SK-N-SH treated with all-trans-retinoic acid at 6 μM for 48 hours (cell line): Measurements from ENCODE around the gene POFUT1.
"Not testable (repeated sequence)": the region's sequence is repeated elsewhere in the genome, so short reads cannot be mapped to it uniquely, and the experiment has no call there.

Source experiments
- ATAC-seq: fragments of 200-7000 bp; cut with Tn5 transposase; 3 replicates; pipeline ENCODE4 v1.9.1; 2020; ENCODE audit warnings: mild to moderate bottlenecking, moderate library complexity
- ARNTL ChIP-seq: fragments of 450-650 bp; formaldehyde crosslinking; IDR thresholded peaks from 2 replicates; pipeline ENCODE4 v1.5.0; 2020; ENCODE audit warnings: low read depth, mild to moderate bottlenecking, moderate library complexity, borderline replicate concordance
- BACH2 ChIP-seq: fragments of 250-450 bp; sonication (Bioruptor Pico); IDR thresholded peaks from 2 replicates; pipeline ENCODE4 v1.9.0; 2021; ENCODE audit warnings: mild to moderate bottlenecking, borderline replicate concordance
- CSDC2 ChIP-seq: fragments of 250-450 bp; sonication (Bioruptor Pico); IDR thresholded peaks from 2 replicates; pipeline ENCODE4 v1.5.0; 2020; ENCODE audit warnings: mild to moderate bottlenecking, moderate library complexity
- ESRRG ChIP-seq: fragments of 250-450 bp; sonication (Bioruptor Pico); IDR thresholded peaks from 2 replicates; pipeline ENCODE4 v1.6.1; 2021; ENCODE audit warnings: mild to moderate bottlenecking
- GLIS3 ChIP-seq: fragments of 250-450 bp; sonication (Bioruptor Pico); IDR thresholded peaks from 2 replicates; pipeline ENCODE4 v1.5.0; 2020; ENCODE audit warnings: mild to moderate bottlenecking, moderate library complexity
- ISL1 ChIP-seq: fragments of 250-450 bp; sonication (Bioruptor Pico); IDR thresholded peaks from 2 replicates; pipeline ENCODE4 v2.1.2; 2022; ENCODE audit warnings: mild to moderate bottlenecking, moderate library complexity
- OSR1 ChIP-seq: fragments of 250-450 bp; sonication (Bioruptor Pico); IDR thresholded peaks from 2 replicates; pipeline ENCODE4 v1.8.0; 2022; ENCODE audit warnings: moderate library complexity, mild to moderate bottlenecking, inconsistent platforms
- RARB ChIP-seq: fragments of 250-450 bp; sonication (Bioruptor Pico); IDR thresholded peaks from 2 replicates; pipeline ENCODE4 v1.8.0; 2021; ENCODE audit warnings: mild to moderate bottlenecking, moderate library complexity
- SNAI2 ChIP-seq: fragments of 250-450 bp; sonication (Bioruptor Pico); IDR thresholded peaks from 2 replicates; pipeline ENCODE4 v1.5.0; 2020; ENCODE audit warnings: mild to moderate bottlenecking, moderate library complexity
- TCF4 ChIP-seq: fragments of 250-450 bp; sonication (Bioruptor Pico); IDR thresholded peaks from 2 replicates; pipeline ENCODE4 v1.8.0; 2021; ENCODE audit warnings: mild to moderate bottlenecking, moderate library complexity, borderline replicate concordance
- TOX ChIP-seq: fragments of 250-450 bp; sonication (Bioruptor Pico); IDR thresholded peaks from 2 replicates; pipeline ENCODE4 v1.8.0; 2021; ENCODE audit warnings: mild to moderate bottlenecking, moderate library complexity, borderline replicate concordance
- ZC3H10 ChIP-seq: fragments of 250-450 bp; sonication (Bioruptor Pico); IDR thresholded peaks from 2 replicates; pipeline ENCODE4 v1.5.1; 2021; ENCODE audit warnings: mild to moderate bottlenecking, moderate library complexity
- ZFP30 ChIP-seq: fragments of 450-650 bp; formaldehyde crosslinking; IDR thresholded peaks from 2 replicates; pipeline ENCODE4 v1.5.0; 2022; ENCODE audit warnings: mild to moderate bottlenecking, moderate library complexity
- ZNF565 ChIP-seq: fragments of 450-650 bp; formaldehyde crosslinking; conservative IDR thresholded peaks from 2 replicates; pipeline ENCODE4 v1.5.0; 2020; ENCODE audit warnings: low read depth, mild to moderate bottlenecking, moderate library complexity
- ZNF70 ChIP-seq: fragments of 450-650 bp; formaldehyde crosslinking; IDR thresholded peaks from 2 replicates; pipeline ENCODE4 v1.5.0; 2020; ENCODE audit warnings: mild to moderate bottlenecking, moderate library complexity
- TF ChIP-seq, protein P1 (sequence below): fragments of 250-450 bp; sonication (Bioruptor Pico); IDR thresholded peaks from 2 replicates; pipeline ENCODE4 v1.8.0; 2021; ENCODE audit warnings: low read depth, mild to moderate bottlenecking, moderate library complexity, borderline replicate concordance
- TF ChIP-seq, protein P2 (sequence below): fragments of 250-450 bp; sonication (Bioruptor Pico); IDR thresholded peaks from 2 replicates; pipeline ENCODE4 v1.5.1; 2020; ENCODE audit warnings: low read depth, mild to moderate bottlenecking, moderate library complexity
- TF ChIP-seq, protein P3 (sequence below): fragments of 250-450 bp; sonication (Bioruptor Pico); IDR thresholded peaks from 2 replicates; pipeline ENCODE4 v1.5.1; 2021; ENCODE audit warnings: mild to moderate bottlenecking, moderate library complexity
- TF ChIP-seq, protein P4 (sequence below): fragments of 250-450 bp; sonication (Bioruptor Pico); IDR thresholded peaks from 2 replicates; pipeline ENCODE4 v1.5.0; 2020; ENCODE audit warnings: mild to moderate bottlenecking, moderate library complexity

The POFUT1 gene

DNA sequence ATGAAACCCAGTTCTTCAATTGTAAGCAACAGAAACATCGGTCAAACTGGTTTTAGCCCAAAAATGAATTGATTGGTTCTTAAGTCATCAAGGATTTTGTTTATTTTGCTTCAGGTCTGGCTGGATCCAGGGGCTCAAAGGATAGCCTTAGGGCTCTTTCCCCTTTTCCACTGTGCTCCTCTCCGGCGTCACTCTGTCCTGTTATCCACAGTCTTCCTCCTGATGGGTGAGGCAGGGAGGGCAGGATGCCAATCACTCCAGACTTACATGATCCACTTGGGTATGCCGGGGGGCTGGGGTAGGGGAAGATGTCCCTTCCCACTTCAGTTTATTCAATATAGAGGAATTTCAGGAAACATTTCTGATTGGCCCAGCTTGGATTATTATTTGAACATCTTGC, 40.1 kb upstream of the POFUT1 start:
- no peak for ATAC-seq
- TF ChIP-seq TCF4 (CRISPR knock-in tag), result no peak
- TF ChIP-seq BACH2 (CRISPR knock-in tag), result no peak
- no peak for TF ChIP-seq TOX
- TF ChIP-seq ZFP30 (CRISPR knock-in tag), result no peak
- no peak for TF ChIP-seq ZNF70 (CRISPR knock-in tag)
- TF ChIP-seq GLIS3 (CRISPR knock-in tag), result no peak
- TF ChIP-seq, protein P1, sequence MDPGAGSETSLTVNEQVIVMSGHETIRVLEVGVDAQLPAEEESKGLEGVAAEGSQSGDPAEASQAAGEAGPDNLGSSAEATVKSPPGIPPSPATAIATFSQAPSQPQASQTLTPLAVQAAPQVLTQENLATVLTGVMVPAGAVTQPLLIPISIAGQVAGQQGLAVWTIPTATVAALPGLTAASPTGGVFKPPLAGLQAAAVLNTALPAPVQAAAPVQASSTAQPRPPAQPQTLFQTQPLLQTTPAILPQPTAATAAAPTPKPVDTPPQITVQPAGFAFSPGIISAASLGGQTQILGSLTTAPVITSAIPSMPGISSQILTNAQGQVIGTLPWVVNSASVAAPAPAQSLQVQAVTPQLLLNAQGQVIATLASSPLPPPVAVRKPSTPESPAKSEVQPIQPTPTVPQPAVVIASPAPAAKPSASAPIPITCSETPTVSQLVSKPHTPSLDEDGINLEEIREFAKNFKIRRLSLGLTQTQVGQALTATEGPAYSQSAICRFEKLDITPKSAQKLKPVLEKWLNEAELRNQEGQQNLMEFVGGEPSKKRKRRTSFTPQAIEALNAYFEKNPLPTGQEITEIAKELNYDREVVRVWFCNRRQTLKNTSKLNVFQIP (CRISPR knock-in tag), result no peak
- no peak for TF ChIP-seq ZC3H10 (CRISPR knock-in tag)
- no peak for TF ChIP-seq ZNF565 (CRISPR knock-in tag)
- TF ChIP-seq, protein P2, sequence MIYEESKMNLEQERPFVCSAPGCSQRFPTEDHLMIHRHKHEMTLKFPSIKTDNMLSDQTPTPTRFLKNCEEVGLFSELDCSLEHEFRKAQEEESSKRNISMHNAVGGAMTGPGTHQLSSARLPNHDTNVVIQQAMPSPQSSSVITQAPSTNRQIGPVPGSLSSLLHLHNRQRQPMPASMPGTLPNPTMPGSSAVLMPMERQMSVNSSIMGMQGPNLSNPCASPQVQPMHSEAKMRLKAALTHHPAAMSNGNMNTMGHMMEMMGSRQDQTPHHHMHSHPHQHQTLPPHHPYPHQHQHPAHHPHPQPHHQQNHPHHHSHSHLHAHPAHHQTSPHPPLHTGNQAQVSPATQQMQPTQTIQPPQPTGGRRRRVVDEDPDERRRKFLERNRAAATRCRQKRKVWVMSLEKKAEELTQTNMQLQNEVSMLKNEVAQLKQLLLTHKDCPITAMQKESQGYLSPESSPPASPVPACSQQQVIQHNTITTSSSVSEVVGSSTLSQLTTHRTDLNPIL (CRISPR knock-in tag), result no peak
- no peak for TF ChIP-seq ARNTL (CRISPR knock-in tag)

DNA sequence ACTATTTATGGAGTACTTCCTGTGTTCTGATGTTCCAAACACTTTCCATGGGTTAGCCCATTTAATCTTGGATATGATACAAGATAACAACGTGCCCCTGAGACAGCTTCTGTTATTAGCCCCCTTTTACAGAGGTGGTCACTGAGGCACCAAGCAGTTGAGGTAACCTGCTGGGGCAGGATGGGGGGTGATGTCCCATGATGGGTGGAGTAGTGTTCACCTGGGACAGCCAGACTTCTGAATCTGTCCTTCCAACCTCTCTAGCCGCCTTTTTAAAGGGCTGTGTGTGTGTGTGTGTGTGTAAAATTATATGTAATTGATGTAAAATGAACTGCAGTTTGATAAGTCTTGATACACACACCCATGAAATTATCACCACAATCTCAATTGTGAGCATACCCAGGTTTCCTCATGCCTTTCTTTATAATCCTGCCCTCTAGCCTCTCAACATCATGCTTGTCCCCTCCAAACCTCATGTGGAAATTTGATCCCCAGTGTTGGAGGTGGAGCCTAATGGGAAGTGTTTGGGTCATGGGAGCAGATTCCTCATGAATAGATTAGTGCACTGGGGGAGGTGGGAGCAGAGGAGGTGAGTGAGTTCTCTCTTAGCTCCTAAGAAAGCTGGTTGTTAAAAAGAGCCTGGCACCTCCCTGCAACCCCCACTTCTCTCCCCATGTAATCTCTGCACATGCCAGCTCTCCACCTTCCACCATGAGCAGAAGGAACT, 39.3 kb upstream of the POFUT1 start:
- ATAC-seq, result peak; percentile 62
- no peak for TF ChIP-seq ESRRG

DNA sequence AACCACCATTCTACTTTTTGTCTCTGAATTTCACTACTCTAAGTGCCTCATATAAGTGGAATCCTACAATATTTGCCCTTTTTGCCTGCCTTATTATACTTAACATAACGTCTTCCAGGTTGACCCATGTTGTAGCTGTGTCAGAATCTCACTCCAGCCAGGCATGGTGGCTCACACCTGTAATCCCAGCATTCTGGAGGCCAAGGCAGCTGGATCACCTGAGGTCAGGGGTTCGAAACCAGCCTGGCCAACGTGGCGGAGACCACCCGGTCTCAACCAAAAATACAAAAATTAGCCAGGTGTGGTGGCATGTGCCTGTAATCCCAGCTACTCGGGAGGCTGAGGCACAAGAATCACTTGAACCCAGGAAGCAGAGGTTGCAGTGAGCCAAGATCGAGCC, 30.0 kb upstream of the POFUT1 start:
- ATAC-seq, result not testable (repeated sequence)

DNA sequence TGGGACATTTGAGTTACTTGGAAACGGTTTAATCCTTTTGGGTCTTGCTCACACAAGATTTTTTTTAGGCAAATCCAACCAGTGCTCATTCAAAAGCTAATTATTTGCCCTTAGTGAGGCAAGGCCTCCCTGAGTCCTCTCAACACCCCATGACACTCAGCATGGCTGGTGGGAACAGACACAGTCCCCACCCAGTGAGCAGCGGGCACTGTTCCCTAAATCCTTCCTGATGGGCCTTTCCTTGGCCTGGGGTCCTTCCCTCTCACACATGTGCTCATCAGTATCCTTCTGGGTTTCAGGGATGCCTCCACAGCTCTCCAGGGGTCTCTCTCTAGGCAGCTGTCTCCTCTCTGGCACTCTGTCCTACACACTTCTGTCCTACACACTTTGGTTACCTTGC, 28.2 kb upstream of the POFUT1 start:
- TF ChIP-seq ISL1 (CRISPR knock-in tag) (no peak), ZFP30 (CRISPR knock-in tag) (no peak), RARB (CRISPR knock-in tag) (no peak), ZC3H10 (CRISPR knock-in tag) (no peak), OSR1 (CRISPR knock-in tag) (no peak), ZNF70 (CRISPR knock-in tag) (no peak), SNAI2 (CRISPR knock-in tag) (no peak), ZNF565 (CRISPR knock-in tag) (no peak), CSDC2 (CRISPR knock-in tag) (no peak)
- TF ChIP-seq, protein P3, sequence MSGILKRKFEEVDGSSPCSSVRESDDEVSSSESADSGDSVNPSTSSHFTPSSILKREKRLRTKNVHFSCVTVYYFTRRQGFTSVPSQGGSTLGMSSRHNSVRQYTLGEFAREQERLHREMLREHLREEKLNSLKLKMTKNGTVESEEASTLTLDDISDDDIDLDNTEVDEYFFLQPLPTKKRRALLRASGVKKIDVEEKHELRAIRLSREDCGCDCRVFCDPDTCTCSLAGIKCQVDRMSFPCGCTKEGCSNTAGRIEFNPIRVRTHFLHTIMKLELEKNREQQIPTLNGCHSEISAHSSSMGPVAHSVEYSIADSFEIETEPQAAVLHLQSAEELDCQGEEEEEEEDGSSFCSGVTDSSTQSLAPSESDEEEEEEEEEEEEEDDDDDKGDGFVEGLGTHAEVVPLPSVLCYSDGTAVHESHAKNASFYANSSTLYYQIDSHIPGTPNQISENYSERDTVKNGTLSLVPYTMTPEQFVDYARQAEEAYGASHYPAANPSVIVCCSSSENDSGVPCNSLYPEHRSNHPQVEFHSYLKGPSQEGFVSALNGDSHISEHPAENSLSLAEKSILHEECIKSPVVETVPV (CRISPR knock-in tag), result no peak
- TF ChIP-seq, protein P2 (CRISPR knock-in tag), result no peak
- TF ChIP-seq, protein P4, sequence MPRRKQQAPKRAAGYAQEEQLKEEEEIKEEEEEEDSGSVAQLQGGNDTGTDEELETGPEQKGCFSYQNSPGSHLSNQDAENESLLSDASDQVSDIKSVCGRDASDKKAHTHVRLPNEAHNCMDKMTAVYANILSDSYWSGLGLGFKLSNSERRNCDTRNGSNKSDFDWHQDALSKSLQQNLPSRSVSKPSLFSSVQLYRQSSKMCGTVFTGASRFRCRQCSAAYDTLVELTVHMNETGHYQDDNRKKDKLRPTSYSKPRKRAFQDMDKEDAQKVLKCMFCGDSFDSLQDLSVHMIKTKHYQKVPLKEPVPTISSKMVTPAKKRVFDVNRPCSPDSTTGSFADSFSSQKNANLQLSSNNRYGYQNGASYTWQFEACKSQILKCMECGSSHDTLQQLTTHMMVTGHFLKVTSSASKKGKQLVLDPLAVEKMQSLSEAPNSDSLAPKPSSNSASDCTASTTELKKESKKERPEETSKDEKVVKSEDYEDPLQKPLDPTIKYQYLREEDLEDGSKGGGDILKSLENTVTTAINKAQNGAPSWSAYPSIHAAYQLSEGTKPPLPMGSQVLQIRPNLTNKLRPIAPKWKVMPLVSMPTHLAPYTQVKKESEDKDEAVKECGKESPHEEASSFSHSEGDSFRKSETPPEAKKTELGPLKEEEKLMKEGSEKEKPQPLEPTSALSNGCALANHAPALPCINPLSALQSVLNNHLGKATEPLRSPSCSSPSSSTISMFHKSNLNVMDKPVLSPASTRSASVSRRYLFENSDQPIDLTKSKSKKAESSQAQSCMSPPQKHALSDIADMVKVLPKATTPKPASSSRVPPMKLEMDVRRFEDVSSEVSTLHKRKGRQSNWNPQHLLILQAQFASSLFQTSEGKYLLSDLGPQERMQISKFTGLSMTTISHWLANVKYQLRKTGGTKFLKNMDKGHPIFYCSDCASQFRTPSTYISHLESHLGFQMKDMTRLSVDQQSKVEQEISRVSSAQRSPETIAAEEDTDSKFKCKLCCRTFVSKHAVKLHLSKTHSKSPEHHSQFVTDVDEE, result no peak
- no peak for ATAC-seq
